Ovary (tissue), 3 donors: ENCODE measurements around the gene LAD1.

ENCODE experiments used
- CTCF ChIP-seq, 3 donors: fragments of 450-650 bp in 2 of 3; fragments of 200-600 bp in 1 of 3; IDR thresholded peaks; one replicate each; pipeline versions ENCODE4 v1.5.1 to v1.8.0; 2016 to 2022; ENCODE audit warnings: antibody characterized with exemption in 3 of 3, mild to moderate bottlenecking in 1 of 3
- POLR2A ChIP-seq: fragments of 450-650 bp; IDR thresholded peaks from one replicate; pipeline ENCODE4 v1.6.1; 2017; ENCODE audit warnings: antibody characterized with exemption, mild to moderate bottlenecking, moderate library complexity
- donor health status: DM: no; HTN: no; CAD: no.

GRCh38 chr1:201397675-201398074 lies 1.4 kb downstream of the LAD1 start:
- TF ChIP-seq CTCF (IDR thresholded peaks at IDR 0.05) (no peak), POLR2A (no peak)
